Nephron (organoid): ENCODE results near the gene TMC6.
A peak's percentile ranks its signal among the peaks of the same experiment; 100 is the strongest.

Experiments used
- H3K27ac Mint-ChIP-seq, 3 experiments: 2 replicates each; pipeline ENCODE4 v1.8.0; 2020; ENCODE audit warnings: mixed read lengths in 3 of 3, mild to moderate bottlenecking in 2 of 3, moderate library complexity in 1 of 3
- H3K27me3 Mint-ChIP-seq: 2 replicates; pipeline ENCODE4 v1.8.0; 2021; ENCODE audit warnings: low read depth, mild to moderate bottlenecking, moderate library complexity, mixed read lengths
- H3K36me3 Mint-ChIP-seq: 2 replicates; pipeline ENCODE4 v1.8.0; 2020; ENCODE audit warnings: low read depth, mixed read lengths
- H3K4me1 Mint-ChIP-seq: 2 replicates; pipeline ENCODE4 v1.8.0; 2020; ENCODE audit warnings: mixed read lengths
- H3K4me3 Mint-ChIP-seq, 3 experiments: 2 replicates each; pipeline ENCODE4 v1.8.0; 2020; ENCODE audit warnings: mild to moderate bottlenecking in 3 of 3, mixed read lengths in 3 of 3, moderate library complexity in 2 of 3
- H3K9me3 Mint-ChIP-seq: 2 replicates; pipeline ENCODE4 v1.8.0; 2020; ENCODE audit warnings: mixed read lengths
- CTCF ChIP-seq, 3 experiments: fragments of 200-600 bp; sonication (generic); IDR thresholded peaks; one replicate each; pipeline ENCODE4 v1.5.0; 2021; ENCODE audit warnings: antibody characterized with exemption in 3 of 3; ENCODE audit not compliant: unreplicated experiment in 3 of 3

TMC6 gene

DNA sequence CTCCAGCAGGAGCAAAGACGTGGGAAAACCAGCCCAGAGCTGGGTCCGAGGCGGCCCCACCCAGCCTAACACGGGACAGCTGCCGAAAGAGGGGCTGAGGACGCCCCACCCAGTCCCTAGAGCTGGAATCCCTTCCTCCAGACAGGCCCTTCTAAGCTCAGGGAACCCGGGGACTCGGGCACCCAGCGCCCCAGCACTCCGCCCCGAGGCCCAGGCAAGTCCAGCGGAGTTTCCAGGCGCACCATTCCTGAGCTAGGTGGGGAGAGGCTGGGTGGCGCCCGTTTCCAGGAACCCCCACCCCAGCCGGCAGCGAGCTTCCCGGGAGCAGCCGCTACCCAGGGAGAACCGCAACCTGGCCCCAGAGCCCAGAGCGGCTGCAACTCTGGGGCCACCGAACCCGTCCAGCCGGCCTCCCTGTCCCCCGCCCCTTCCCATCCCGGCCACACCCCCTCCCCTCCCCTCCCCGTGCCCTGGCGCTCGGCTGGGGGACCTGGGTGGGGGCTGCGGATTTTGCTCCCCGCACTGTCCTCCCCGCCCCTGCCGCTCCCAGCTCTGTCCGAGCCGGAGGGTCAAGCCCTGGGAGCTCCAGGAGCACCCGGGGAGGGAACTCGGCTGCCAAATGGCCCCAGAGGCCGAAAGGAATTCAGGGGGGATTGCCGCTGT, 536 bp downstream of the TMC6 start:
- no peak for TF ChIP-seq CTCF (IDR thresholded peaks at IDR 0.05; ENCODE audit: unreplicated experiment in 3 of 3)
- no peaks in the 10 kb centered on the region for H3K9me3 Mint-ChIP-seq
- H3K4me1 Mint-ChIP-seq = peaks cover 27% of the 10 kb centered on the region
- H3K27ac Mint-ChIP-seq = peak overlapping the region in 1 of 3 experiments; percentile 79
- peak overlapping the region; percentile 81 to 85 (median 83) for H3K4me3 Mint-ChIP-seq
- peaks cover 9% of the 10 kb centered on the region for H3K36me3 Mint-ChIP-seq
- H3K27me3 Mint-ChIP-seq = peaks cover 21% of the 10 kb centered on the region

- peak overlapping the region; percentile 81 to 85 (median 83) for H3K4me3 Mint-ChIP-seq
- peaks cover 27% of the 10 kb centered on the region for H3K4me1 Mint-ChIP-seq
- no peak for TF ChIP-seq CTCF (IDR thresholded peaks at IDR 0.05; ENCODE audit: unreplicated experiment in 3 of 3)
- peak overlapping the region in 2 of 3 experiments; percentile 64 to 79 for H3K27ac Mint-ChIP-seq
- peaks cover 15% of the 10 kb centered on the region for H3K27me3 Mint-ChIP-seq
- H3K36me3 Mint-ChIP-seq = peaks cover 12% of the 10 kb centered on the region
- no peaks in the 10 kb centered on the region for H3K9me3 Mint-ChIP-seq
Measured at GRCh38 chr17:78127239-78127887, 1.2 kb downstream of the TMC6 start.

GRCh38 chr17:78126895-78127238, 1.7 kb downstream of the TMC6 start:
- Mint-ChIP-seq H3K4me3 (peak overlapping the region; percentile 81 to 85 (median 83)), H3K27me3 (peaks cover 15% of the 10 kb centered on the region), H3K36me3 (peaks cover 12% of the 10 kb centered on the region), H3K4me1 (peaks cover 27% of the 10 kb centered on the region), H3K9me3 (no peaks in the 10 kb centered on the region), H3K27ac (peak overlapping the region in 2 of 3 experiments; percentile 64 to 79)
- TF ChIP-seq CTCF (IDR thresholded peaks at IDR 0.05; ENCODE audit: unreplicated experiment in 3 of 3) = no peak

DNA sequence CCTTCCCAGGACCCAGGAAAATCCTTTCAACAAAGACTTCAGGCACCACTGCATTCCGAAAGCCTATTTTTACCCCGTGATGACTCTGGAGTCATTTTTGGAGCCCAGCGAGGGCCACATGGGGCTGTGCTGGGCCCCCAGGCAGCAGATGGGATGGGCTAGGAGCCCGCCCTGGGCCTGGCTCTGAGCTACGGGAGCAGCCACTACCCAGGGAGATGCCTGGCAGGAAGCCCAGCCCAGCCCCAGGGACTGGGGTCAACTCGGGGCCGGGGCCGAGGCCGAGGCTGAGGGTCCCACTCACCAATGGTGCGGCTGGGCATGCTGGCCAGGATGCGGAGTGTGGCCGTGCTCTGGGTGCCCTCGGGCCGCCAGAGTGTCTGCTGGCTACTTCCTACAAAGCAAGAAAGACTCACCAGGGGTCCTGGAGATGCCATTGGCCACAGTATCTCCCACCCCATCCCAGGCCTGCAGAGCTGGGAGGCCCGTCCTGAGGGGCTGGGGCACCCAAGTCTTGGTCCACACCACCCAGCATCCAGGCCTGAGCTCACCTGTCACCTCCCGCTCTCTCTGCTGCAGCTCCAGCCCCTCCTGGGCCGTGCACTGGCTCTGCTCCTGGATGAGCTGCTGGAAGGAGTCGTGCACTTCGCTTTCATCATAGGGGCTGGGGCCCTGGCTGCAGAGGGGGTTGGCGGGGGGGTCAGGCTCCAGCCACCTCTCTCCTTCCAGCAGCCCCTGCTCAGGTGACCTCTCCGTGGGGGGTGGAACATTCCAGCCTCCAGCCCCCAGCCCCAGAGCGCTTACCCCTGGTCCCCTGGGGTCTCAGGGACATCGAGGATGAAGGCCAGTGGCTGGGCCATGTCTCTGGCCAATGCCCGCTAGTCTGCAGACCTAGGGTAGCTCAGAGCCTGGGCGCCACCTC, 2.3 kb downstream of the TMC6 start:
- no peak for TF ChIP-seq CTCF (IDR thresholded peaks at IDR 0.05; ENCODE audit: unreplicated experiment in 3 of 3)
- Mint-ChIP-seq H3K27me3 (peaks cover 14% of the 10 kb centered on the region), H3K36me3 (peaks cover 12% of the 10 kb centered on the region), H3K9me3 (no peaks in the 10 kb centered on the region), H3K4me1 (peaks cover 27% of the 10 kb centered on the region), H3K4me3 (peak overlapping the region in 1 of 3 experiments; percentile 63), H3K27ac (peak overlapping the region in 2 of 3 experiments; percentile 20 to 25)

GRCh38 chr17:78125138-78125913, 3.2 kb downstream of the TMC6 start:
- H3K4me1 Mint-ChIP-seq = peaks cover 27% of the 10 kb centered on the region
- H3K9me3 Mint-ChIP-seq = no peaks in the 10 kb centered on the region
- no peak for TF ChIP-seq CTCF (IDR thresholded peaks at IDR 0.05; ENCODE audit: unreplicated experiment in 3 of 3)
- no peak overlapping the region for H3K4me3 Mint-ChIP-seq
- H3K27me3 Mint-ChIP-seq = peaks cover 5% of the 10 kb centered on the region
- H3K27ac Mint-ChIP-seq = no peak overlapping the region
- peaks cover 12% of the 10 kb centered on the region for H3K36me3 Mint-ChIP-seq
